Ishikawa (cell line): ENCODE results near the gene SLC26A6.

ENCODE experiments used
- CEBPB ChIP-seq: IDR thresholded peaks from 2 replicates; pipeline ENCODE4 v1.6.1; 2012
- CREB1 ChIP-seq: IDR thresholded peaks from 2 replicates; pipeline ENCODE4 v1.6.1; 2012; ENCODE audit warnings: low read depth
- EGR1 ChIP-seq: IDR thresholded peaks from 2 replicates; pipeline ENCODE4 v1.6.1; 2012
- EP300 ChIP-seq: IDR thresholded peaks from 2 replicates; pipeline ENCODE4 v1.6.1; 2012; ENCODE audit warnings: borderline replicate concordance
- FOXM1 ChIP-seq: IDR thresholded peaks from 2 replicates; pipeline ENCODE4 v1.6.1; 2012; ENCODE audit warnings: low read depth, borderline replicate concordance
- MAX ChIP-seq: IDR thresholded peaks from 2 replicates; pipeline ENCODE4 v1.6.1; 2012
- NFIC ChIP-seq: IDR thresholded peaks from 2 replicates; pipeline ENCODE4 v1.6.1; 2012
- RAD21 ChIP-seq: IDR thresholded peaks from 2 replicates; pipeline ENCODE4 v1.6.1; 2012; ENCODE audit warnings: low read depth
- TAF1 ChIP-seq: IDR thresholded peaks from 2 replicates; pipeline ENCODE4 v1.6.1; 2012; ENCODE audit warnings: low read depth, mild to moderate bottlenecking
- TCF12 ChIP-seq: IDR thresholded peaks from 2 replicates; pipeline ENCODE4 v1.6.1; 2012; ENCODE audit warnings: low read depth
- TEAD4 ChIP-seq: IDR thresholded peaks from 2 replicates; pipeline ENCODE4 v1.6.1; 2012
- USF1 ChIP-seq: IDR thresholded peaks from 2 replicates; pipeline ENCODE4 v1.6.1; 2012
- YY1 ChIP-seq: IDR thresholded peaks from 2 replicates; pipeline ENCODE4 v1.6.1; 2012; ENCODE audit warnings: low read depth
- ZBTB7A ChIP-seq: IDR thresholded peaks from 2 replicates; pipeline ENCODE4 v1.6.1; 2012; ENCODE audit warnings: low read depth
- TF ChIP-seq, protein P1 (sequence below): IDR thresholded peaks from 2 replicates; pipeline ENCODE4 v1.6.1; 2012; ENCODE audit warnings: low read depth, mild to moderate bottlenecking

Gene SLC26A6

GRCh38 chr3:48581621-48582481, 53.4 kb downstream of the SLC26A6 start:
- TF ChIP-seq TCF12 (no peak), RAD21 (no peak), TEAD4 (no peak), NFIC (no peak), EP300 (no peak), YY1 (no peak), CEBPB (no peak), CREB1 (no peak), ZBTB7A (no peak), TAF1 (no peak), FOXM1 (no peak), MAX (no peak), USF1 (no peak), EGR1 (no peak)
- TF ChIP-seq, protein P1, sequence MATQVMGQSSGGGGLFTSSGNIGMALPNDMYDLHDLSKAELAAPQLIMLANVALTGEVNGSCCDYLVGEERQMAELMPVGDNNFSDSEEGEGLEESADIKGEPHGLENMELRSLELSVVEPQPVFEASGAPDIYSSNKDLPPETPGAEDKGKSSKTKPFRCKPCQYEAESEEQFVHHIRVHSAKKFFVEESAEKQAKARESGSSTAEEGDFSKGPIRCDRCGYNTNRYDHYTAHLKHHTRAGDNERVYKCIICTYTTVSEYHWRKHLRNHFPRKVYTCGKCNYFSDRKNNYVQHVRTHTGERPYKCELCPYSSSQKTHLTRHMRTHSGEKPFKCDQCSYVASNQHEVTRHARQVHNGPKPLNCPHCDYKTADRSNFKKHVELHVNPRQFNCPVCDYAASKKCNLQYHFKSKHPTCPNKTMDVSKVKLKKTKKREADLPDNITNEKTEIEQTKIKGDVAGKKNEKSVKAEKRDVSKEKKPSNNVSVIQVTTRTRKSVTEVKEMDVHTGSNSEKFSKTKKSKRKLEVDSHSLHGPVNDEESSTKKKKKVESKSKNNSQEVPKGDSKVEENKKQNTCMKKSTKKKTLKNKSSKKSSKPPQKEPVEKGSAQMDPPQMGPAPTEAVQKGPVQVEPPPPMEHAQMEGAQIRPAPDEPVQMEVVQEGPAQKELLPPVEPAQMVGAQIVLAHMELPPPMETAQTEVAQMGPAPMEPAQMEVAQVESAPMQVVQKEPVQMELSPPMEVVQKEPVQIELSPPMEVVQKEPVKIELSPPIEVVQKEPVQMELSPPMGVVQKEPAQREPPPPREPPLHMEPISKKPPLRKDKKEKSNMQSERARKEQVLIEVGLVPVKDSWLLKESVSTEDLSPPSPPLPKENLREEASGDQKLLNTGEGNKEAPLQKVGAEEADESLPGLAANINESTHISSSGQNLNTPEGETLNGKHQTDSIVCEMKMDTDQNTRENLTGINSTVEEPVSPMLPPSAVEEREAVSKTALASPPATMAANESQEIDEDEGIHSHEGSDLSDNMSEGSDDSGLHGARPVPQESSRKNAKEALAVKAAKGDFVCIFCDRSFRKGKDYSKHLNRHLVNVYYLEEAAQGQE: no peak

GRCh38 chr3:48576647-48577046, 58.6 kb downstream of the SLC26A6 start:
- TF ChIP-seq NFIC (no peak), EP300 (no peak), ZBTB7A (no peak), CEBPB (no peak), TAF1 (no peak), YY1 (no peak), MAX (no peak), CREB1 (no peak), FOXM1 (no peak), TCF12 (no peak)
- TF ChIP-seq, protein P1: no peak
